Adrenal gland (tissue), 12 donors: ENCODE measurements around the gene PRR5. TPM values are rescaled to one million over a fixed set of nuclear protein-coding genes. Genes with fewer than 3 reads are reported as not detected.

Source experiments
- DNase-seq, 7 donors: peaks; one replicate each; pipeline ENCODE4 v3.0.0-alpha.2; 2019 to 2020
- H3K27ac ChIP-seq, 5 donors: fragments of 200-600 bp; sonication (generic) in 4 of 5; 1 replicate in 3 of 5; 2 replicates in 2 of 5; pipeline versions ENCODE4 v1.5.1 to v1.8.0; 2016 to 2020; ENCODE audit warnings: mild to moderate bottlenecking in 1 of 5
- H3K27me3 ChIP-seq: fragments of 200-600 bp; 2 replicates; pipeline ENCODE4 v1.8.0; 2021
- H3K36me3 ChIP-seq, 2 donors: fragments of 200-600 bp; replicated peaks in 1 of 2; 1 replicate in 1 of 2; 2 replicates in 1 of 2; pipeline versions ENCODE4 v1.5.1 to v1.8.0; 2018 to 2022
- H3K4me1 ChIP-seq, 2 donors: fragments of 200-600 bp; replicated peaks in 1 of 2; 1 replicate in 1 of 2; 2 replicates in 1 of 2; pipeline versions ENCODE4 v1.5.1 to v1.8.0; 2018 to 2021
- H3K4me3 ChIP-seq, 4 donors: fragments of 200-600 bp; sonication (generic) in 3 of 4; one replicate each; pipeline ENCODE4 v1.5.1; 2016 to 2018
- H3K9me3 ChIP-seq, 3 donors: fragments of 200-600 bp; sonication (generic) in 1 of 3; replicated peaks in 1 of 3; 1 replicate in 2 of 3; 2 replicates in 1 of 3; pipeline versions ENCODE4 v1.5.1 to v1.8.0; 2016 to 2021
- POLR2A ChIP-seq, 2 donors: fragments of 450-650 bp; IDR thresholded peaks; one replicate each; pipeline ENCODE4 v1.6.1; 2017; ENCODE audit warnings: antibody characterized with exemption in 2 of 2, mild to moderate bottlenecking in 2 of 2, moderate library complexity in 1 of 2
- WGBS, 4 donors: extraction: QIAGEN DNeasy Blood & Tissue Kit in 2 of 4; methylation state at CpG; one replicate each; pipeline versions ENCODE4 v1.1.5 to v1.1.7; 2013 to 2017; 5-methylcytosine and 5-hydroxymethylcytosine counted together
- intact Hi-C, 2 donors: fragments of 100-400 bp; cut with DNase I; formaldehyde crosslinking; loops; one replicate each; pipeline versions ENCODE4 v1.14.1 to v1.15.0; 2022 to 2023
- polyA plus RNA-seq, 3 donors: library from polyadenylated mRNA; stranded (reverse); fragments of 200-250 nt in 2 of 3; fragments of 350-450 nt in 1 of 3; fragmentation: Illumina TruSeq in 1 of 3; extraction: RNeasy Lipid Tissue Mini Kit (QIAGEN cat#74804) in 1 of 3; gene quantifications; one replicate each; pipeline ENCODE4 v1.2.3, GENCODE V29; 2013 to 2014
- total RNA-seq, 9 donors: library from RNA; depleted of rRNA in 4 of 9; stranded (reverse); fragments of >200 nt in 4 of 9; fragments of 120-200 nt in 1 of 9; fragmentation: NEBNext Ultra II Directional in 1 of 9; extraction: Animal tissue kit (Norgen Biotek cat#: 25700) in 1 of 9; gene quantifications; one replicate each; pipeline versions ENCODE4 v1.1.0 to v1.2.4, GENCODE V29; 2013 to 2023
- TF ChIP-seq, protein P1 (sequence below), 6 experiments: fragments of 450-650 bp in 4 of 6; fragments of 200-600 bp in 2 of 6; sonication (generic) in 1 of 6; IDR thresholded peaks; 1 replicate in 5 of 6; 2 replicates in 1 of 6; pipeline versions ENCODE4 v1.5.1 to v1.8.0; 2016 to 2021; ENCODE audit warnings: antibody characterized with exemption in 6 of 6, mild to moderate bottlenecking in 2 of 6, moderate library complexity in 1 of 6
- donor health status: healthy with polysubstance abuse.
- donor health status: Bipolar disorder and iron deficiency.
- donor health status: DM: yes; HTN: yes; CAD: no.
- donor health status: DM: no; HTN: no; CAD: no.
- donor health status: DM: no; HTN: no; CAD: no.
- donor health status: DM: yes; HTN: yes; CAD: no.

The PRR5 gene
- total and polyA plus RNA-seq, 12 donors: 1.7 to 21.4 (median 11.7) TPM

DNA sequence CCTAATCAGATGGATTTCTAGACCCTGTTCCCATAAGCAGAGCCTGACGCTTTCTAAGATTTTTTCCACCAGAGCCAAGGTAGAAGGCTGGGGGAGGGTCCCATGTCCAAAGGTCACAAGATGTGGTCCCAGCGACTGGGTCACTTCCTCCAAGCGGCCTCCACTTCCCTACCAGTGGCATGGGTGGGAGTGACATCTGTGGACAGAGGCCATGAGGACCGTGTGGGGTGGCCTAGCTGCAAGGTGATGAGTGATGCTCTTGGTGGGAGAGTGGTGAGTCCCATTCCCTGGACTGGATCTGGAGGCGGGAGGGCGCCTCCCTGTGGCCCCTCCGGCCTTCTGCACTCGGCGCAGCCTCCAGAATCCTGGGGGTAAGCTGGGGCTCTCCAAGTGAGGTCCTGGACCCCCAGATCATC, 32.4 kb upstream of the PRR5 start:
- Histone ChIP-seq H3K4me1 (peaks cover 0 to 9% of the 10 kb centered on the region in 2 donors), H3K27ac (peak overlapping the region in 1 of 5 donors; percentile 41), H3K9me3 (no peaks in the 10 kb centered on the region), H3K4me3 (peak overlapping the region in 1 of 4 donors; percentile 66), H3K36me3 (no peaks in the 10 kb centered on the region), H3K27me3 (no peaks in the 10 kb centered on the region)
- intact Hi-C loops: no loop called here
- 31 to 67% (median 65%) methylated on average over 8 to 9 of the region's 9 CpGs for WGBS, 4 donors
- no peak for DNase-seq
- TF ChIP-seq, protein P1, sequence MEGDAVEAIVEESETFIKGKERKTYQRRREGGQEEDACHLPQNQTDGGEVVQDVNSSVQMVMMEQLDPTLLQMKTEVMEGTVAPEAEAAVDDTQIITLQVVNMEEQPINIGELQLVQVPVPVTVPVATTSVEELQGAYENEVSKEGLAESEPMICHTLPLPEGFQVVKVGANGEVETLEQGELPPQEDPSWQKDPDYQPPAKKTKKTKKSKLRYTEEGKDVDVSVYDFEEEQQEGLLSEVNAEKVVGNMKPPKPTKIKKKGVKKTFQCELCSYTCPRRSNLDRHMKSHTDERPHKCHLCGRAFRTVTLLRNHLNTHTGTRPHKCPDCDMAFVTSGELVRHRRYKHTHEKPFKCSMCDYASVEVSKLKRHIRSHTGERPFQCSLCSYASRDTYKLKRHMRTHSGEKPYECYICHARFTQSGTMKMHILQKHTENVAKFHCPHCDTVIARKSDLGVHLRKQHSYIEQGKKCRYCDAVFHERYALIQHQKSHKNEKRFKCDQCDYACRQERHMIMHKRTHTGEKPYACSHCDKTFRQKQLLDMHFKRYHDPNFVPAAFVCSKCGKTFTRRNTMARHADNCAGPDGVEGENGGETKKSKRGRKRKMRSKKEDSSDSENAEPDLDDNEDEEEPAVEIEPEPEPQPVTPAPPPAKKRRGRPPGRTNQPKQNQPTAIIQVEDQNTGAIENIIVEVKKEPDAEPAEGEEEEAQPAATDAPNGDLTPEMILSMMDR (IDR thresholded peaks at IDR 0.05): peak in 4 of 6 experiments; percentile 15 to 33 (median 28)
- no peak for TF ChIP-seq POLR2A (IDR thresholded peaks at IDR 0.05)

DNA sequence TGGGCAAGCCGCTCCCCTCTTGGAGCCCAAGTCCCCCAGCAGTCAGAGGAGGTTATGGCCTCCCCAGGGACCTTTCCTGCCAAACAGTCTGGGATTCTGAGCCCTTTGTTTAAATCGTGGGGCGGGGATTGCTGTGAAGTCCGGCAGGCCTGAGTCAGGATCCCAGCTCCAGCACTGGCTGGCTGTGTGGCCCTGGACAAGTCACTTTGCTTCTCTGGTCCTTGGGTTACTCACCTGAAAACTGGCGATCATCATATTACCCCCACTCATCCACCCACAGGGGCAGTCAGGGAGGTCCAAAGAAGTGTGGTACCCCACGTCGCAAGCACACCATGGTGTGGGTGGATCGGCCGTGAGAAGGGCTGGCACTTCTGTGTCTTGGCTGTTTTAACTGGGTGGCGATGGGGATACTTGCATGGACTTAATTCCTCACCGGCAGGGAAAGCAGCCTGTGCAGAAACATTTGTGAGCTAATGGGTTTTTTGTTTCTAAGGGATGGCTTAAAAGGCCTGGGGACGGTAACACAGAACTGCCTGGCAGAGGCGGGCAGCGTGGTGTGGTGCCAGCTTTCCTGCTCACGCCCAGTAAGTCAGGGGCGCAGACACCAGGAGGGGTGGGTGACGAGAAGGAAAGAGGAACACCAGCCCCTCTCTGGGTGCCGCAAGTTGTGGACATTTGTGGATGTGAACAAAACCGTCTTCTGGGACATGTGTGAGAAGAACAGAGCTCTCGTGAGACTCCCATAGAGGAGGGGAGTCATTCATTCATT, 31.6 kb upstream of the PRR5 start:
- no peaks in the 10 kb centered on the region for H3K27me3 ChIP-seq
- no peak overlapping the region for H3K27ac ChIP-seq
- H3K4me1 ChIP-seq: peaks cover 0 to 7% of the 10 kb centered on the region in 2 donors
- no peaks in the 10 kb centered on the region for H3K36me3 ChIP-seq
- TF ChIP-seq POLR2A (IDR thresholded peaks at IDR 0.05): no peak
- TF ChIP-seq, protein P1 (IDR thresholded peaks at IDR 0.05): no peak
- intact Hi-C loops: no loop called here
- H3K4me3 ChIP-seq: no peak overlapping the region
- no peaks in the 10 kb centered on the region for H3K9me3 ChIP-seq
- WGBS, 4 donors: 66 to 84% (median 76%) methylated on average over 19 to 20 of the region's 20 CpGs
- no peak for DNase-seq

DNA sequence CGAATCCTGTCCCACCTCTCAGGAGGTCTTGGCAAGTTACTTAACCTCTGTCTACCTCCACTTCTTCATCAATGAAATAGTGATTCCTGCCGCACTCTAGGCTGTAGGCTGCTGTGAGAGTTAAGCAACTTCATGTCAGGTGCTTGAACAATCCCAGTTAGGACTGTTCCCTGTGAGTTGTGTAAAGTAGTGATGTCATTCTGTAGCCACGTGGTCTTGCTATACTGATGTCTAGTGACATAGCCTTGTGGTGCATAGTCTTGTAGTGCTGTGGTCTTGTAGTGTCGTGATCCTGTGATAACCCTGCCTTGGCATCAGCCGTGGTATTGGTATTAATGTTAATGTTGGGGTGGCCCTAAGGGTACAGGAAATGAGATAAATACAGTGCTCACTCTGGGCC, 30.3 kb upstream of the PRR5 start:
- H3K27me3 ChIP-seq: no peaks in the 10 kb centered on the region
- no peak overlapping the region for H3K4me3 ChIP-seq
- no peak for TF ChIP-seq POLR2A (IDR thresholded peaks at IDR 0.05)
- TF ChIP-seq, protein P1 (IDR thresholded peaks at IDR 0.05): no peak
- DNase-seq: no peak
- no peaks in the 10 kb centered on the region for H3K36me3 ChIP-seq
- peaks cover 0 to 6% of the 10 kb centered on the region in 2 donors for H3K4me1 ChIP-seq
- intact Hi-C loops: no loop called here
- no peak overlapping the region for H3K27ac ChIP-seq
- no peaks in the 10 kb centered on the region for H3K9me3 ChIP-seq
- 58 to 73% (median 63%) methylated on average over 4 to 5 of the region's 5 CpGs for WGBS, 4 donors

DNA sequence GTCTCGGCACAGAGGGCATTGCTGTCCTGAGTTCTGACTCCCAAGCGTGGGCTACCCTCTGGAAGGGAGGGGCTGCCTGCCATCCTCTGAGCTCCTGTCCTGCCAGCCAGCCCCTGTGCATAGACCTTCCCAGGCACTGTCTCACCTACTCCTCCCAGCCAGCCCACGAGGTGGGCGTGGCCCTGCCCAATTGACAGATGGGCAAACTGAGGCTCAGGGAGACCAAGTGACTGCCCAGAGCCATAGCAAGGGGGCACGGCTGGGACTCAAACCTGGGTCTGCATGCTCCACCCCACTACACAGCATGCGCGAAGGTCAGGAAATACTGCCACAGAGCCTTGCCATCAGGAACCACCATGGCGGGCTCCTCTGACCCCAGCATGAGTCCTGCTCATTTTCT, 29.4 kb upstream of the PRR5 start:
- intact Hi-C loops: no loop called here
- no peak for TF ChIP-seq POLR2A (IDR thresholded peaks at IDR 0.05)
- TF ChIP-seq, protein P1 (IDR thresholded peaks at IDR 0.05): no peak
- WGBS, 4 donors: 76 to 92% (median 85%) methylated on average over 2 to 8 of the region's 8 CpGs

More for the DNA sequence above, 29.4 kb upstream of the PRR5 start:
- Histone ChIP-seq H3K4me3 (no peak overlapping the region), H3K36me3 (no peaks in the 10 kb centered on the region), H3K27me3 (no peaks in the 10 kb centered on the region), H3K27ac (no peak overlapping the region), H3K4me1 (peaks cover 0 to 5% of the 10 kb centered on the region in 2 donors), H3K9me3 (no peaks in the 10 kb centered on the region)
- DNase-seq: no peak
